Measurements from ENCODE around the gene FUCA2.

DNA sequence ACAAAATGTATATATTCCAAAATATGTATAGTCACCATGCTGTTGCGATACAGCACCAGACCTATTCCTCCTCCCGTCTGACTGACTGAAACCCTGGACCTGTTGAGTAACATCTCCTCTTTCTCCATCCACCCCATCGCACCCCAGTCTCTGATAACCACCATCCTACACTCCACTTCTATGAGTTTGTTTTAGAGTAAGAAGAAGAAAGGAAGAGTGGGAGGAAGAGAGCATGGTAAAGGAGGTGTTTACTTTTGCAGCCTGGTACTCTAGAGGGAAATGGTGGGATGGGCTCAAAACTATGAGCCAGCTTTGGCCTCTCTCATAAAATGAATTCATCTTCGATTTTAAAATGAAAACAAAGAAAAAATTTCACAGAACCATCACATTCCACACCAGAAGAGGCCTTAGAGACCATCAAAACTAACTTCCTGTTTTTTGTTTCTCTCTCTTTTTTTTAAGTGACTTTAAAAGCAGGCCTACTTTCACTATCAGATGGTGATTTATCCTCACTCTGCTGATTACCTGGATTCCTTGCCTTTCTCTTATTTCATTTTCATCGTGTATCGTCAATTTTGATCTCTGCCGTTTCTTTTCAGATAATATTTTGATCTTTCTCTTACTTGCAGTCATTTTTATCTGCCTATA, 16.8 kb upstream of the FUCA2 start:
- no peak for TF ChIP-seq CTCF (IDR thresholded peaks at IDR 0.05)
- TF ChIP-seq POLR2A (IDR thresholded peaks at IDR 0.05) = no peak
- TF ChIP-seq EP300 (IDR thresholded peaks at IDR 0.05) = no peak
- TF ChIP-seq POLR2AphosphoS5 (IDR thresholded peaks at IDR 0.05) = no peak
